Fibroblast of the aortic adventitia (primary cell): ENCODE data around the gene WNT2B. TPM values are rescaled to one million over a fixed set of nuclear protein-coding genes. Genes with fewer than 3 reads are reported as not detected.

ENCODE experiments used
- DNase-seq: peaks from one replicate; pipeline ENCODE4 v3.0.0-alpha.2; 2010; ENCODE audit warnings: low read depth
- H3K4me3 ChIP-seq: 2 replicates; pipeline ENCODE4 v1.5.1; 2011; ENCODE audit warnings: low read depth, mild to moderate bottlenecking, control low read depth, low read length, moderate library complexity
- total RNA-seq: library from RNA; depleted of rRNA; stranded (reverse); fragments of >200 nt; gene quantifications from 2 replicates; pipeline ENCODE4 v1.2.3, GENCODE V29; 2012; ENCODE audit warnings: low replicate concordance
- TF ChIP-seq, protein P1 (sequence below): IDR thresholded peaks from 2 replicates; pipeline ENCODE4 v1.5.1; 2011; ENCODE audit warnings: mild to moderate bottlenecking, low read length, control low read depth, inconsistent platforms; ENCODE audit not compliant: insufficient read depth

The WNT2B gene
- total RNA-seq: 1.8 and 2.4 TPM in 2 replicates

DNA sequence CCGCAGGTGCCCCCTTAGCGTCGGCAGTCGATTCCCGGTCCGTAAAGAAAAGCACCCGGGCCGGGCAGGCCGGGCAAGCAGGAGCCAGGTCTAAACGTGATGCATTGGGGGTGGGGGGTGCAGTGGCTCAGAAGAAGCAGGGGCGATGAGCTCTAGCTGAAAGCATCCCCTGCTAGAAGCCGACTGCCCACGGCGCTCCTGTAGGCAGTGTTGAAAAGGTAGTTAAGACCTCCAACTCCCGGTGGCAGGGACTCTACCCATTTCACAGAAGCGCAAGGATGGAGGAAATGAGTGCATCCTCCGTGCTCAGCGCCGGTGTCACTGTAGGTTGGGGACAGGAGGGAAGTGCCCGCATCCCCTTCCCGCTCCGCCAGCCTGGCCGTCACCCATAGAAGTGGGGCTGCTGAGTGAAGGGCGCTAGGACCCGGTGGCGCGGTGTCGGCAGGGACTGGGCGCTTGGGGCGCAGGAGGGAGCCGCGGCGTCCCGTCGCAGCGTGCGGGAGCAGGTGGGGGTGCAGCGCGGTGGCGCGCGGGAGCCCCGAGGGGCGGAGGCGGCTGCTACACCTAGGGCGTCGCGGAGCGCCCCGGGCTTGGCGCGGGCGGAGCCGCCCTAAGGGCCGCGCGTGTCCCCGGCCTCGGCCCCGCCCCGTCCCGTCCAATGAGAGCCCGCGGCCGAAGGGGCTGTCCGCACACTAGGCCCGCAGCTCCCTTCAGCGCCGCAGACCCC lies at the start of gene WNT2B:
Gene WNT2B, plus strand, starts transcription at position 688 of the 727 bp plus-strand sequence. CDS start 298 bp downstream, outside the sequence.
- TF ChIP-seq, protein P1, sequence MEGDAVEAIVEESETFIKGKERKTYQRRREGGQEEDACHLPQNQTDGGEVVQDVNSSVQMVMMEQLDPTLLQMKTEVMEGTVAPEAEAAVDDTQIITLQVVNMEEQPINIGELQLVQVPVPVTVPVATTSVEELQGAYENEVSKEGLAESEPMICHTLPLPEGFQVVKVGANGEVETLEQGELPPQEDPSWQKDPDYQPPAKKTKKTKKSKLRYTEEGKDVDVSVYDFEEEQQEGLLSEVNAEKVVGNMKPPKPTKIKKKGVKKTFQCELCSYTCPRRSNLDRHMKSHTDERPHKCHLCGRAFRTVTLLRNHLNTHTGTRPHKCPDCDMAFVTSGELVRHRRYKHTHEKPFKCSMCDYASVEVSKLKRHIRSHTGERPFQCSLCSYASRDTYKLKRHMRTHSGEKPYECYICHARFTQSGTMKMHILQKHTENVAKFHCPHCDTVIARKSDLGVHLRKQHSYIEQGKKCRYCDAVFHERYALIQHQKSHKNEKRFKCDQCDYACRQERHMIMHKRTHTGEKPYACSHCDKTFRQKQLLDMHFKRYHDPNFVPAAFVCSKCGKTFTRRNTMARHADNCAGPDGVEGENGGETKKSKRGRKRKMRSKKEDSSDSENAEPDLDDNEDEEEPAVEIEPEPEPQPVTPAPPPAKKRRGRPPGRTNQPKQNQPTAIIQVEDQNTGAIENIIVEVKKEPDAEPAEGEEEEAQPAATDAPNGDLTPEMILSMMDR: peak; percentile 2
- DNase-seq: no peak
- peak within 1 kb of the TSS; percentile 65 for H3K4me3 ChIP-seq

DNA sequence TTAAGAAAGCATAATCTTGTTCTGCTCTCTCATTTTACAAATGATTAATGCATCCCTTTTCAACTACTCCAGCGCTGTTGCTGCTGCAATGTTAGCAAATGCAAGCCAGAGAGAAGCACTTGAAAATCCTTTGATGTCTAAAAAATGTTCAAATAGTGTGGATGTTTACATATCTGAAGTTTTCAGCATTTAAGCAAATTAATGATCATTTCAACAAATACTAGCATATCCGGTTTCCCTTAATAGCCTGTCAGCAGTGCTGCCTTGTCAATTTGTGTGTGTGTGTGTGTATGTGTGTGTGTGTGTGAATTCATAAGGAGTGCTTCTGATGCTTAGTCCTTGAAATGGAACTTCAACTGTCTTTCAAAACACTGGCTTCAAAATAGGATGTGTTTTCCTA lies 48.1 kb upstream of the WNT2B start:
- H3K4me3 ChIP-seq: no peak overlapping the region
- TF ChIP-seq, protein P1: no peak
- DNase-seq: no peak

DNA sequence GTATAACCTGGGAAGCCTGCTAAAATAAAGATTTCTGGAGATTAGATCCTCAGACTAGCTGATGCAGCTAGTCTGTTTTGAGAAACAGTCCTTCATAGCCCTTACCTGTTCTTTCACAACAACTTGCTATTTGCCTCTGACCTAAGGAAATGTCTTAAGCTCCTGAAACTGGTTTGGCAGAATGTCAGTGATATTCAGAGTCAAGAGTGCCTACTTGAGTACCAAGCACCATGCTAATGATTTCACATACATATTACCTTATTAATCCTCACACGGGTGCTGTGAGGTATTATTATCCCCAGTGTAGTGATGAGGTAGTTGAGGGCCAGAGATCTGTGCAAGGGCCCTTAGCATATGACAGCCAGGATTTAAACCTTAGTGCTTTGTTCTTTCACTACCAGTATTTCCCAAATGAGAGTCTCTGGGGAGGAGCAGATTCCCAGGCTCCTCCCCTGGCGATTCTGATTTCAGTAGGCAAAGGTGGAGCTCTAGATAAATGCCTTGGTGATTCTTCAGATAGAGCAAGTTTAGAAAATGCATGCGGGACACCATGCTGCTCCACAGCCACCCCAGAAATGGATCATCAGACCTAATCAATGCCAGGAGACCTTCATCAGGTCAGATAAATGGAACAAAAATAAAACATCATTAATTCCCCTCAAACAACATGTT lies 47.4 kb upstream of the WNT2B start:
- TF ChIP-seq, protein P1: no peak
- no peak overlapping the region for H3K4me3 ChIP-seq
- no peak for DNase-seq

DNA sequence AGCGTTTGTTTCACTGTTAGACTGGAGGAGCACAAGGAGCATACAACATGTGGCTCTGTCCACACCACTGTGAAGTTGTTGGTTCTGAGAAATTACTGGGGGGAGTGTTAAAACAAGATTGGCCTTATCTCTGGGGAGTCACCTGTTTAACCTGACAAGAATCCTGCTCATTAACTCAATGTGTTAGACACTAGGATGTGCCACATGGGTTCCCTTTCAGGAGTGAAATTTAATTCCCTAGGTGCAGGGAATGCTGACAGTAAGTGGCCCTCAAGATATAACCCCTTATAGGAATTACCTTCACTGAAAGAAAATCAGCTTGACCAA lies 45.8 kb upstream of the WNT2B start:
- DNase-seq: no peak
- no peak overlapping the region for H3K4me3 ChIP-seq
- TF ChIP-seq, protein P1: no peak

DNA sequence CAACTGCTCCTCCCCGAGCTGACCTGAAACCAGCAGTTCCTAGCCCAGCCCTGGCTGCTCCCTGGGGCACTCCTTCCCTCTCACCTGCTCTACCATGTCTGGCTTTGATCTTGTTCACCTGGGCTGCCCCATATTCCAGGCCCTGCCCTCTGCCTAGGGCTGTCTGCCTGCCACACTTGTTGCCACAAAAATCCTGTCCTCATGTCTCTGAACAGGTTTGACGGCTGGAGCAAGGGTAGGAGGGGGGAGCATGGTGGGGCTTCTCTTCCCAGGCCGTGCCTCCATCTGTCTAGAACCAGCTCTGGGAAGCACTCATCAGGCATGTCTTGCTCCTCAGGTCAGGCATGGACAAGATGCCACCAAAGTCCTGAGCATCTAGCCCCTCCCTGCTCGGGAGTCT lies 44.3 kb upstream of the WNT2B start:
- no peak for DNase-seq
- H3K4me3 ChIP-seq: no peak overlapping the region
- TF ChIP-seq, protein P1: no peak

DNA sequence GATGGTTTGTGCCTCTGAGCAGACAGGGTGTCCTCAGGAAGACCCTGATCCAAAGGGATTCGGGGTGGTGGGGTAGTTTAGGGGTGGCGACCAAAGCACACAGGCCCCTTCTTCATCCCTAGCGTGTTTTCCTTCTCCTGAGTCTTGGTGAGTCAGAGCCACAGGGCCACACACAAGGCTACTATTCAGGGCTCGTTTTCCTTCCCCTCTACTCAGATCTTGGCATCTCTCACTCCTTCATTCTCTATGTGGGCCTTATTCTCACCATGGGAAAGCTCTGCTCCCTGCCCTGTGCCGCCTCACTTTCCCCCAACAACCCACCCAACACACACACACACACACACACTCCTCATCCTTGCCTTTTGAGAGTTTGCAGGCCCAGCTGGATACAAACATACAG lies 43.6 kb upstream of the WNT2B start:
- TF ChIP-seq, protein P1: no peak
- peak; percentile 39 for DNase-seq
- H3K4me3 ChIP-seq: no peak overlapping the region
